WTC11 (cell line): Measurements from ENCODE around the gene ZNF521. TPM values are rescaled to one million over a fixed set of nuclear protein-coding genes. Genes with fewer than 3 reads are reported as not detected.

ENCODE experiments used
- ATAC-seq: fragments of 200-7000 bp; cut with Tn5 transposase; 2 replicates; pipeline ENCODE4 v1.10.0; 2021; ENCODE audit warnings: mild to moderate bottlenecking, moderate library complexity
- CTCF ChIA-PET: fragments of 300-600 bp; sonication (Branson Sonifier 250); formaldehyde crosslinking; loops from one replicate; lab custom pipeline; 2021; ENCODE audit warnings: antibody characterized with exemption; lab: Charles Lee
- POLR2A ChIA-PET: fragments of 350-600 bp; sonication (Branson Sonifier 250); formaldehyde crosslinking; loops from one replicate; lab custom pipeline; 2021; ENCODE audit warnings: antibody characterized with exemption; lab: Charles Lee
- DNase-seq: peaks from one replicate; pipeline ENCODE4 v3.0.0; 2021; ENCODE audit warnings: low spot score
- H3K27ac Mint-ChIP-seq: 2 replicates; pipeline ENCODE4 v1.8.0; 2021; ENCODE audit warnings: mixed read lengths
- H3K27me3 Mint-ChIP-seq: 2 replicates; pipeline ENCODE4 v1.8.0; 2021; ENCODE audit warnings: low read depth, mild to moderate bottlenecking, moderate library complexity, mixed read lengths
- H3K36me3 Mint-ChIP-seq: 2 replicates; pipeline ENCODE4 v1.8.0; 2021; ENCODE audit warnings: mixed read lengths
- H3K4me1 Mint-ChIP-seq: 2 replicates; pipeline ENCODE4 v1.8.0; 2022; ENCODE audit warnings: mixed read lengths
- H3K4me3 Mint-ChIP-seq: 2 replicates; pipeline ENCODE4 v1.8.0; 2021; ENCODE audit warnings: mild to moderate bottlenecking, moderate library complexity, mixed read lengths
- H3K9me3 Mint-ChIP-seq: 2 replicates; pipeline ENCODE4 v1.8.0; 2021; ENCODE audit warnings: mixed read lengths
- ARID4B ChIP-seq: sonication (generic); formaldehyde crosslinking; IDR thresholded peaks from 2 replicates; pipeline ENCODE4 v1.8.0; 2023; ENCODE audit warnings: missing genetic modification reagents, mild to moderate bottlenecking, borderline replicate concordance
- CBFB ChIP-seq: sonication (generic); formaldehyde crosslinking; IDR thresholded peaks from 2 replicates; pipeline ENCODE4 v1.8.1; 2022; ENCODE audit warnings: mild to moderate bottlenecking, low read depth, missing genetic modification reagents
- E2F5 ChIP-seq: sonication (generic); formaldehyde crosslinking; IDR thresholded peaks from 2 replicates; pipeline ENCODE4 v1.8.1; 2022; ENCODE audit warnings: mild to moderate bottlenecking, moderate library complexity, missing genetic modification reagents
- ERG ChIP-seq: fragments of 250-450 bp; sonication (Bioruptor Pico); IDR thresholded peaks from 2 replicates; pipeline ENCODE4 v1.8.0; 2021; ENCODE audit warnings: mild to moderate bottlenecking
- FOXJ3 ChIP-seq: sonication (generic); formaldehyde crosslinking; IDR thresholded peaks from 2 replicates; pipeline ENCODE4 v1.9.0; 2021; ENCODE audit warnings: missing genetic modification reagents, mild to moderate bottlenecking, borderline replicate concordance
- FOXK1 ChIP-seq: sonication (generic); formaldehyde crosslinking; IDR thresholded peaks from 2 replicates; pipeline ENCODE4 v1.8.0; 2022; ENCODE audit warnings: mild to moderate bottlenecking, moderate library complexity, missing genetic modification reagents
- GRHL2 ChIP-seq: fragments of 250-450 bp; sonication (Bioruptor Pico); IDR thresholded peaks from 2 replicates; pipeline ENCODE4 v1.8.0; 2022; ENCODE audit warnings: mild to moderate bottlenecking, moderate library complexity; ENCODE audit not compliant: insufficient replicate concordance, severe bottlenecking
- HMGA2 ChIP-seq: fragments of 250-450 bp; sonication (Bioruptor Pico); IDR thresholded peaks from 2 replicates; pipeline ENCODE4 v1.4.0; 2021; ENCODE audit warnings: mild to moderate bottlenecking, moderate library complexity
- JUN ChIP-seq: sonication (generic); formaldehyde crosslinking; IDR thresholded peaks from 2 replicates; pipeline ENCODE4 v1.8.0; 2023; ENCODE audit warnings: mild to moderate bottlenecking, missing genetic modification reagents
- KAT7 ChIP-seq: sonication (generic); formaldehyde crosslinking; IDR thresholded peaks from 2 replicates; pipeline ENCODE4 v1.8.1; 2023; ENCODE audit warnings: missing genetic modification reagents, mild to moderate bottlenecking, borderline replicate concordance
- MLX ChIP-seq: sonication (generic); formaldehyde crosslinking; IDR thresholded peaks from 2 replicates; pipeline ENCODE4 v1.8.1; 2023; ENCODE audit warnings: mild to moderate bottlenecking, missing genetic modification reagents, moderate library complexity
- NFYB ChIP-seq: sonication (generic); formaldehyde crosslinking; conservative IDR thresholded peaks from 2 replicates; pipeline ENCODE4 v1.8.0; 2022; ENCODE audit warnings: low read depth, missing genetic modification reagents
- NR2C2 ChIP-seq: sonication (generic); formaldehyde crosslinking; IDR thresholded peaks from 2 replicates; pipeline ENCODE4 v1.8.0; 2022; ENCODE audit warnings: mild to moderate bottlenecking, missing genetic modification reagents
- SMAD4 ChIP-seq: sonication (generic); formaldehyde crosslinking; IDR thresholded peaks from 2 replicates; pipeline ENCODE4 v1.8.0; 2022; ENCODE audit warnings: mild to moderate bottlenecking, missing genetic modification reagents
- SP1 ChIP-seq: sonication (generic); formaldehyde crosslinking; conservative IDR thresholded peaks from 2 replicates; pipeline ENCODE4 v1.8.1; 2022; ENCODE audit warnings: missing genetic modification reagents
- TCF7 ChIP-seq: sonication (generic); formaldehyde crosslinking; IDR thresholded peaks from 2 replicates; pipeline ENCODE4 v1.8.0; 2022; ENCODE audit warnings: mild to moderate bottlenecking, low read depth, missing genetic modification reagents, moderate library complexity
- TEAD1 ChIP-seq: sonication (generic); formaldehyde crosslinking; IDR thresholded peaks from 2 replicates; pipeline ENCODE4 v1.8.0; 2022; ENCODE audit warnings: mild to moderate bottlenecking, missing genetic modification reagents
- ZNF121 ChIP-seq: sonication (generic); formaldehyde crosslinking; IDR thresholded peaks from 2 replicates; pipeline ENCODE4 v1.8.0; 2023; ENCODE audit warnings: missing genetic modification reagents
- ZNF138 ChIP-seq: sonication (generic); formaldehyde crosslinking; conservative IDR thresholded peaks from 2 replicates; pipeline ENCODE4 v1.8.1; 2022; ENCODE audit warnings: mild to moderate bottlenecking, moderate library complexity, missing genetic modification reagents
- ZNF263 ChIP-seq: sonication (generic); formaldehyde crosslinking; IDR thresholded peaks from 2 replicates; pipeline ENCODE4 v1.8.1; 2022; ENCODE audit warnings: low read depth, mild to moderate bottlenecking, moderate library complexity, missing genetic modification reagents
- ZNF423 ChIP-seq: fragments of 250-450 bp; sonication (Bioruptor Pico); IDR thresholded peaks from 2 replicates; pipeline ENCODE4 v2.1.2; 2022; ENCODE audit warnings: mild to moderate bottlenecking, moderate library complexity
- ZNF512 ChIP-seq: sonication (generic); formaldehyde crosslinking; IDR thresholded peaks from 2 replicates; pipeline ENCODE4 v1.8.1; 2022; ENCODE audit warnings: missing genetic modification reagents, borderline replicate concordance
- ZNF671 ChIP-seq: fragments of 250-450 bp; sonication (Bioruptor Pico); IDR thresholded peaks from 2 replicates; pipeline ENCODE4 v1.8.0; 2021; ENCODE audit warnings: mild to moderate bottlenecking
- total RNA-seq: library from RNA; stranded (reverse); gene quantifications from 3 replicates; pipeline ENCODE4 v1.2.3, GENCODE V29; 2021

The ZNF521 gene
- total RNA-seq, 1 experiment from 2014 or later, result 15.3 TPM

GRCh38 chr18:25239151-25239550 lies 112.8 kb downstream of the ZNF521 start (continued):
- TF ChIP-seq ARID4B (CRISPR knock-in tag) (no peak), ZNF512 (CRISPR knock-in tag) (no peak), MLX (no peak), ZNF121 (CRISPR knock-in tag) (no peak), CBFB (no peak), NFYB (CRISPR knock-in tag) (no peak)

GRCh38 chr18:25237571-25238267 lies 114.2 kb downstream of the ZNF521 start:
- CTCF ChIA-PET, result no interaction called here
- Mint-ChIP-seq H3K9me3 (no peaks in the 10 kb centered on the region), H3K4me1 (no peaks in the 10 kb centered on the region), H3K27me3 (no peaks in the 10 kb centered on the region), H3K27ac (no peak overlapping the region), H3K36me3 (no peaks in the 10 kb centered on the region), H3K4me3 (no peak overlapping the region)
- POLR2A ChIA-PET, result no interaction called here
- TF ChIP-seq ZNF423 (no peak), KAT7 (CRISPR knock-in tag) (no peak), GRHL2 (CRISPR knock-in tag) (no peak), SMAD4 (CRISPR knock-in tag) (no peak), NR2C2 (CRISPR knock-in tag) (no peak), NFYB (CRISPR knock-in tag) (no peak), JUN (CRISPR knock-in tag) (no peak), FOXK1 (CRISPR knock-in tag) (no peak), ERG (CRISPR knock-in tag) (no peak), E2F5 (CRISPR knock-in tag) (no peak), ZNF263 (CRISPR knock-in tag) (no peak), HMGA2 (CRISPR knock-in tag) (no peak), TCF7 (no peak), TEAD1 (CRISPR knock-in tag) (no peak), FOXJ3 (no peak), ZNF671 (CRISPR knock-in tag) (no peak), SP1 (CRISPR knock-in tag) (no peak), ZNF138 (CRISPR knock-in tag) (no peak)
- ATAC-seq (no peak), DNase-seq (no peak)
